Stomach smooth muscle (tissue), 2 donors: ENCODE data around the gene ADAMTS9.

Experiments used
- H3K27ac ChIP-seq: one replicate; pipeline ENCODE4 v1.7.0; 2013; ENCODE audit warnings: mild to moderate bottlenecking, low read length, inconsistent platforms
- H3K27me3 ChIP-seq, 2 donors: one replicate each; pipeline ENCODE4 v1.7.0; 2013; ENCODE audit warnings: low read length in 2 of 2; ENCODE audit not compliant: insufficient read depth in 2 of 2, control insufficient read depth in 1 of 2
- H3K36me3 ChIP-seq, 2 donors: one replicate each; pipeline ENCODE4 v1.7.0; 2013; ENCODE audit warnings: low read length in 2 of 2; ENCODE audit not compliant: control insufficient read depth in 2 of 2, insufficient read depth in 2 of 2
- H3K4me1 ChIP-seq: one replicate; pipeline ENCODE4 v1.7.0; 2013; ENCODE audit warnings: low read length; ENCODE audit not compliant: control insufficient read depth, insufficient read depth
- H3K4me3 ChIP-seq, 2 donors: one replicate each; pipeline ENCODE4 v1.7.0; 2013; ENCODE audit warnings: low read length in 2 of 2
- H3K9ac ChIP-seq, 2 donors: one replicate each; pipeline ENCODE4 v1.7.0; 2013; ENCODE audit warnings: low read length in 2 of 2, mild to moderate bottlenecking in 1 of 2
- H3K9me3 ChIP-seq, 2 donors: one replicate each; pipeline ENCODE4 v1.7.0; 2013; ENCODE audit warnings: low read length in 2 of 2; ENCODE audit not compliant: control insufficient read depth in 2 of 2
- donor health status: healthy.
- donor health status: Pancreatic carcinoma.

The ADAMTS9 gene

DNA sequence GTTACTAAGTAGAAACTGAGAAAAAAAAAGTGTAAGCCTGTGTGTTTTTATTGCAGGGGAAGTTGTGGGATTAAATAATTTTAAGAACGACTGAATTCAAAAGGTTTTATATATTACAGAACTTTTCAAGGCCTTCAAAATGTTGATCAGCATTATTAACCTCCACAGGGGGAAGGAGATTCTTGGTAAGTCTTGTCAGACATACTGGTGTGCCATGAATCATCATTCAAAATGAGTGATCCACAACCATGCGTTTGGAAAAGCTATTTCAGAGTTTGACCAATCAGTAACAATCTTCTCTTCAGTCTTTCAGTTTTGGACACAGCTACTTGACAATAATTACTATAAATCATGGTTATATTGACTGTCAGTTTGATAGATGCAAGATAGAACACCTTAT lies 70.2 kb downstream of the ADAMTS9 start:
- H3K4me3 ChIP-seq, result no peak overlapping the region
- no peaks in the 10 kb centered on the region for H3K27me3 ChIP-seq
- H3K36me3 ChIP-seq, result peaks cover 2 to 6% of the 10 kb centered on the region in 2 donors
- no peak overlapping the region for H3K9ac ChIP-seq
- no peak overlapping the region for H3K27ac ChIP-seq
- no peaks in the 10 kb centered on the region for H3K9me3 ChIP-seq
- H3K4me1 ChIP-seq, result peaks cover 7% of the 10 kb centered on the region

DNA sequence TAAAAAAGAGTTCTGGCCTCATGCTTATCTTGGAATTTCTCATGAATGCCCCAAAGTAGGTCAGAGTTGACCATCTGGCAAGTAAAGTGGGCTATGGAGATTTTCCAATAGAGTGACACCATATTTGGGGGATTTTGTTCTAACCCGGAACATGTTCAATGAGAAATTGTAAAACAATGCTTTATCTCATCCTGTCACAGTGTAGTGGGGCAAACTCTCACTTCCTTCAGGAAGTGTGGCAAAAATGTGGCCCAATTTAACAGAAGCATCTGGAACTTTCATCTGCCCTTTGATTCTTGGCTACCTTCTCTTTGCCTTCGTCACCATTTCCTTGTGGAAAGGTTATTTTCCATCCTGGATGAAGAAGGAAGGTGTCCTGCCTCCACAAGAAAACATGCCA lies 70.8 kb downstream of the ADAMTS9 start:
- Histone ChIP-seq H3K4me1 (peaks cover 14% of the 10 kb centered on the region), H3K9ac (no peak overlapping the region), H3K27ac (no peak overlapping the region), H3K4me3 (no peak overlapping the region), H3K27me3 (no peaks in the 10 kb centered on the region), H3K9me3 (no peaks in the 10 kb centered on the region), H3K36me3 (peaks cover 0 to 6% of the 10 kb centered on the region in 2 donors)

DNA sequence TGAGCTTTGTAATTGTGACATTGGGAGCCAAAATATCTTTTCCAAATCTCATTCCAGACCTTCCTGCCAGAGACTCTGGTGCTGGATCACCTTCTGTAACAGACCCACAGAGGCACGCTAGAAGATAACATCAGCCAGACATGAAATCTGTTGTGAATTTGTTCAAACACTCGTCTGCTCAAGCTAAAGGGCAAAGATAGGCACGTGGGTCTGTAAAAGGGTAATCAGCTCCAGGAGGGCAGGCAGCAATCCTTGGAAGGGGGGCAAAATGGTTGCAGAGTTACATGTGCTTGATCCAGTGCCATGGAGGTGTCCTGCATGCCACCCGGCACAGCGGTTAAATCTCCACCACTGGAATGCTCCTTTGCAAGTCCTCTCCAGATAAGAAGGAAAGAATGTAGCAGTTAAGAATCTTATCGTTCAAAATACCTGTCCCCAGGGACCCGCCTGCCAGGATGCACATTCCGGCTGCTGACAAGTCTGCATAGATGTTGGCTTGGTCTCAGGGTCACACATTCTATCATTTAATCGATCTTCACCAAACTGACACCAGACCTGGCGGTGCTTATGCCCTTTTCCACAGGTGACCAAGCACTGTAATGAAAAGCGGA lies 74.8 kb downstream of the ADAMTS9 start:
- no peaks in the 10 kb centered on the region for H3K9me3 ChIP-seq
- H3K4me1 ChIP-seq, result peaks cover 14% of the 10 kb centered on the region
- H3K27me3 ChIP-seq, result no peaks in the 10 kb centered on the region
- peaks cover 0 to 6% of the 10 kb centered on the region in 2 donors for H3K36me3 ChIP-seq
- H3K27ac ChIP-seq, result peak overlapping the region; percentile 89
- peak overlapping the region; percentile 12 to 22 for H3K9ac ChIP-seq
- peak overlapping the region; percentile 2 to 60 for H3K4me3 ChIP-seq

DNA sequence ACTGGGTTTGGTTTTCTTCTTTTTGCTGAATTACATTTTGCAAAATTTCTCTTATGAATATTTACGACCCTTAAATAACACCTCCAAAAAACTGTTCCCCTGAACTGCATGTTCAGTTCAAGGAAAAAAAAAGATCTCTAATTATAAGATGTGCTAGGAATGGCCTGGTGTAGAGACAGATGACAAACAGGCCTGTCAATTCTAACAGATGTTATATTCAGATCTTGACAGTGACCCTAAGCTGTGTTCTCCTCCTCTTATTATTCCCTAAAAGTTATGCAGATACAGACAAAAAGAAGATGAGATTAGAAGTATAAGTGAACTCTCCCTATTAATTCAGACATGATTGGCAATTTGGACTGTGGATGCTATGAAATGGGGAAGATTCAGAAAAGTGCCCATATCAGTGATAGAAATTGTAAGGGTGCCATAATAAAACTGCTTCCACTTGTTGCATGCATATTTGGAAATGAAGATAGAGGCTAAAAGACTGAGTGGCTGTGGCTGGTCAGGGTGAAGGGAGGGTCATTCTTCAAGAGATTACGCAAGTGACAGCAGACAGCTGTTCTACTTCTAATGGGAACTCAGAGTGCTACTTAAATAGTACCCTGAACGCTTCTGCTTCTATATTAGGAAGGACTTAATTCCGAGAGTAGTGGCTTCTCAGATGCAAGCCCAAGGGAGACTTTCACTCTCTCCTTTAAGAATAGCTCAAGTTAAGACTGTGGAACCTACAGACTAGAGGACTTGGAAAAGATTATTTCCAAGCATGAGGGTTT lies 75.5 kb downstream of the ADAMTS9 start:
- Histone ChIP-seq H3K27ac (peak overlapping the region; percentile 89), H3K4me3 (peak overlapping the region; percentile 2 to 60), H3K4me1 (peaks cover 14% of the 10 kb centered on the region), H3K9me3 (no peaks in the 10 kb centered on the region), H3K36me3 (peaks cover 0 to 6% of the 10 kb centered on the region in 2 donors), H3K9ac (peak overlapping the region; percentile 12 to 22), H3K27me3 (no peaks in the 10 kb centered on the region)

DNA sequence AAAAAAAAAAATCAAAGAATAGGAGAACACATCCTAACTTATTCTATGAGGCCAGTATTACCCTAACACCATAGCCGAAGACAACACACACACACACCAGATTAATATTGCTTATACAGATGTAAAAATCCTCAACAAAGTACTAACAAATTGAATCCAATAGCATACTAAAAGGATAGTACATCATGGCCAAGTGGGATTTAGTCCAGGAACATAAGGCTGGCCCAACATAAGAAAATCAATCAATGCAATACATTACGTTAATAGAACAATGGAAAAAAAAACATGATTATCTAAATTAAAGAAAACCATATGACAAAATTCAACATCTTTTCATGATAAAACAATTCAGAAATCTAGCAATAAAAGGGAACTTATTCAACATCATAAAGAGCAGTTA lies 79.1 kb downstream of the ADAMTS9 start:
- no peaks in the 10 kb centered on the region for H3K27me3 ChIP-seq
- H3K9ac ChIP-seq, result no peak overlapping the region
- no peak overlapping the region for H3K27ac ChIP-seq
- H3K36me3 ChIP-seq, result peaks cover 2 to 3% of the 10 kb centered on the region in 2 donors
- no peaks in the 10 kb centered on the region for H3K9me3 ChIP-seq
- H3K4me1 ChIP-seq, result peaks cover 14% of the 10 kb centered on the region
- no peak overlapping the region for H3K4me3 ChIP-seq

DNA sequence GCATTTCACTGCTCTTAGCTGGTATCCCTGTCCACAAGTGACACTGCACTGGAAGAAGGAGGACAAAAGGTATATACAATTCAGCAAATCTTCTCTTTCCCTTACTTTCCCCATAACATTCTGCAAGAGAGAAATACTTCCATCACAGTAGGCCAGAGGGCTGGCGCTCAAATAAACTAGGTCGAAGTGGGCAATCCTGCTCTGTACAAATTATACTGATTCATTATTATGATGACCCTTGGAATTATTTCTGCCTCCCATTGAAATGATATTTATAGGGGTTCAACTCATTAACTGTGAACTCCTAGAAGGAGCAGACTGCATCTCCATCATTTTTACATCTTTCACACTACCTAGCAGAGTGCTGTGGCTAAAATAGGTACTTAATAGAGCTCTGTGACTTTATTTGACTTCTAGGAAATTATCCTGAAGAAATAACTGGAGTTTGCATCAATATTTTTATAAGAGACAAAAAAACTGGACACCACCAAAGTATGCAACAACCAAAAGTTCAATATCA lies 80.7 kb downstream of the ADAMTS9 start:
- H3K27me3 ChIP-seq, result no peaks in the 10 kb centered on the region
- H3K36me3 ChIP-seq, result peaks cover 2 to 5% of the 10 kb centered on the region in 2 donors
- H3K9me3 ChIP-seq, result no peaks in the 10 kb centered on the region
- H3K4me1 ChIP-seq, result peaks cover 1% of the 10 kb centered on the region
- H3K9ac ChIP-seq, result no peak overlapping the region
- no peak overlapping the region for H3K27ac ChIP-seq
- H3K4me3 ChIP-seq, result no peak overlapping the region

DNA sequence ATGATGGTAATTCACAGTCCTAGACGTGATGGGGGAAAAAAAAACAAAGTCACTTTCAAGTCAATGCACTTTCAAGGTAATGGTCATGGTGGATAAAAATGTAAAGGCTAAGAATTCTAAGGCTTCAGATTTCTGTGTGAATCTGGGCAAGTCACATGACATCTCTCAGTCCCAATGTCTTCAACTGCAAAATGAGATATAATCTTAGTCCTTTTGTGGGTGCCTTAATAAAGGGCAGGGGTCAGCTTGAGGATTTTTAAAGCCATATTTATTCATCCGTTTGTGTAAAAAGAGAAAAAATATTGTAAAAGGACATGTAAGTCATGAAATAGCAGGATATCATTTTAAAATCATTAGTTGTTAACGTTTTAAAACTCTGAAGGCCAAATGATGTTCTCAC lies 83.5 kb downstream of the ADAMTS9 start:
- H3K27me3 ChIP-seq, result no peaks in the 10 kb centered on the region
- no peaks in the 10 kb centered on the region for H3K4me1 ChIP-seq
- H3K36me3 ChIP-seq, result peaks cover 10 to 13% of the 10 kb centered on the region in 2 donors
- no peak overlapping the region for H3K27ac ChIP-seq
- H3K9ac ChIP-seq, result no peak overlapping the region
- H3K9me3 ChIP-seq, result no peaks in the 10 kb centered on the region
- no peak overlapping the region for H3K4me3 ChIP-seq

DNA sequence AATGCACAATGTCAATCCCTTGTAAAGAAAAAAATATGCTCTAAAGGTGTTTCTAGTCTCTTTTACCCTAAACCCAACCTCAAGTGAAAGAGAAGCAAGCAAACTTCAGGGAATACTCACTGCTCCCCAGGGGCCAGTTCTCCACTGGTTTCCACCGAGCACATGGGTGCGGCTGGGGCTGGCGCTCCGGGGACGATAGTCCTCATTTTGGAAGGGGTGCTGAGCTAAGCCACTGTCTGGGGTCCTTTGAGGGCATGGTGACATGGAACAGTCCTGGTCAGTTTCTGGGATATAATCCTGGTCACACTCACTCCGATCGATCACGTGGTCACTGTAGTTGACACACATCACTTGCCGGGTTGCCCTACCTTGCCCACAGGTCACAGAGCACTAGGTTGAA lies 86.0 kb downstream of the ADAMTS9 start:
- Histone ChIP-seq H3K27ac (no peak overlapping the region), H3K9ac (no peak overlapping the region), H3K4me1 (no peaks in the 10 kb centered on the region), H3K9me3 (no peaks in the 10 kb centered on the region), H3K36me3 (peaks cover 12 to 13% of the 10 kb centered on the region in 2 donors), H3K27me3 (no peaks in the 10 kb centered on the region), H3K4me3 (no peak overlapping the region)

DNA sequence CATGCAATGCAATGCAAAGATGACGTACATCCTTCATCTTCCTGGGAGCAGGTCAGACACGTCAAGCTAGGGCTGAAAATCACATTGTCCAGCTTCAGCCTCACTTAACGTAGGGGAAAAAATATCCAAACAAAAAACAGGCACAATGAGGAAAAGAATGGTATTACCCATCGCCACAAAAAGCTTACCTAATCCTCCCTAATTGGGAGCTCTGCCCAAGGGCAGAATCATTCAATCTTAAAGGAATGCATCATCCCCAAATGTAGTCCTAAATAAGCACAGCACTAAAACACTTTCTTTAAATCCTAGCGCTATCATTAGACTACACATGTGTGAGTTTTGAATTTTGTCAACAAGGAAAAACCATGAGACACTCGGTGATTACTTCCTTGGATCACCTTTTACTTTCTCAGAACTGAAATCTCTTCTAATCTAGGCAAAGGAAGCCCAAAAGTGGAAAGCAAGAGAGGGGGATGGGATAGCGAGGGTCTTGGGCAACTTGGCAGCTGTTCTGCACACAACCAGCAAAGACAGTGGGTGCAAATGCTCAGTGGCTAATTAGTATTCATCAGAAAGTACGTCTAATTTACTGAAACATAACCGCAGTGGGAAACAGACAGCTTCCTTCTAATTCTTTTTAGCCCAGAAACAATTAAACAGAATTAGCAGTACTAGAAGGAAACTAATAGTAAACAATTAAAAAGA lies 87.4 kb downstream of the ADAMTS9 start:
- no peak overlapping the region for H3K27ac ChIP-seq
- peaks cover 13 to 14% of the 10 kb centered on the region in 2 donors for H3K36me3 ChIP-seq
- no peak overlapping the region for H3K9ac ChIP-seq
- H3K27me3 ChIP-seq, result no peaks in the 10 kb centered on the region
- H3K4me1 ChIP-seq, result peaks cover 4% of the 10 kb centered on the region
- no peak overlapping the region for H3K4me3 ChIP-seq
- no peaks in the 10 kb centered on the region for H3K9me3 ChIP-seq

DNA sequence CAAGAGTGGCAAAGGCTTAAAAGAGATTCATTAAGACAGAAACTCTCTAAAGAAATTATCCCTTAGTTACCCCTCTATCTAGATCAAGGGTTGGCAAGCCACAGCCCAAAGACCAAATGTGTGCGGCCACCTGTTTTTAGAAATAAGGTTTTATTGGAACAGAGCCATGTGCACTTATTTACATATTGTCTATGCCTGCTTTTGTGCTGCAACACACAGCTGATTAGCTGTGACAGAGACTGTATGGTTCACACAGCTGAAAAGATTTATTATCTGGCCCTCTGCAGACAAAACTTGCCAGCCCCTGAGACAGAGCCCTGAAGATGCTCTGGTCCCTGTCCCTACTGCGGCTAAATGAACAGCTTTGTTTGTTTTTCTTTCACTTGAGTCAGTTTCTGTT lies 88.1 kb downstream of the ADAMTS9 start:
- Histone ChIP-seq H3K4me3 (no peak overlapping the region), H3K27ac (no peak overlapping the region), H3K9ac (no peak overlapping the region), H3K4me1 (peaks cover 6% of the 10 kb centered on the region), H3K27me3 (no peaks in the 10 kb centered on the region), H3K9me3 (no peaks in the 10 kb centered on the region), H3K36me3 (peaks cover 13 to 14% of the 10 kb centered on the region in 2 donors)
